IMR-90 (cell line): ENCODE data around the gene HDDC3. TPM values are rescaled to one million over a fixed set of nuclear protein-coding genes. Genes with fewer than 3 reads are reported as not detected.

ENCODE experiments used
- ATAC-seq: fragments of 200-7000 bp; cut with Tn5 transposase; 2 replicates; pipeline ENCODE4 v1.9.1; 2020; ENCODE audit warnings: low read depth, mild to moderate bottlenecking, moderate library complexity
- BruUV-seq: library from RNA; stranded (reverse); fragments of 400-500 nt; replicated peaks from 2 replicates; lab custom pipeline; 2021; lab: Mats Ljungman, UMichigan
- CTCF ChIA-PET: fragments of 300-600 bp; formaldehyde crosslinking; extraction: SDS; loops from one replicate; lab custom pipeline; 2021; ENCODE audit warnings: antibody characterized with exemption; lab: Yijun Ruan, JAX
- POLR2A ChIA-PET: fragments of 300-600 bp; sonication (Branson Sonifier 250); formaldehyde crosslinking; loops from one replicate; lab custom pipeline; 2022; ENCODE audit warnings: antibody characterized with exemption; ENCODE audit not compliant: unreplicated experiment; lab: Charles Lee
- DNase-seq: peaks from one replicate; pipeline ENCODE4 v3.0.0; 2013
- H2AFZ ChIP-seq: replicated peaks from 2 replicates; pipeline ENCODE3; 2013; ENCODE audit warnings: low read length, mild to moderate bottlenecking; ENCODE audit not compliant: poor library complexity
- H2AK5ac ChIP-seq: 2 replicates; pipeline ENCODE4 v1.6.1; 2013; ENCODE audit warnings: low read depth, low read length, inconsistent platforms
- H2AK9ac ChIP-seq: replicated peaks from 2 replicates; pipeline ENCODE3; 2013; ENCODE audit warnings: mild to moderate bottlenecking, low read depth, low read length, moderate library complexity; ENCODE audit not compliant: poor library complexity
- H2BK120ac ChIP-seq: 2 replicates; pipeline ENCODE4 v1.6.1; 2013; ENCODE audit warnings: low read depth, low read length, inconsistent platforms
- H2BK15ac ChIP-seq: 3 replicates; pipeline ENCODE4 v1.6.1; 2013; ENCODE audit warnings: low read depth, low read length, inconsistent platforms
- H2BK20ac ChIP-seq: 2 replicates; pipeline ENCODE4 v1.6.1; 2013; ENCODE audit warnings: low read depth, mild to moderate bottlenecking, inconsistent platforms, low read length, moderate library complexity
- H2BK5ac ChIP-seq: 2 replicates; pipeline ENCODE4 v1.6.1; 2013; ENCODE audit warnings: mild to moderate bottlenecking, low read depth, low read length, inconsistent platforms; ENCODE audit not compliant: poor library complexity, severe bottlenecking
- H3K14ac ChIP-seq: replicated peaks from 2 replicates; pipeline ENCODE4 v1.6.1; 2013; ENCODE audit warnings: low read depth, low read length, inconsistent platforms
- H3K18ac ChIP-seq: 2 replicates; pipeline ENCODE4 v1.6.1; 2013; ENCODE audit warnings: low read depth, low read length, control low read depth
- H3K23ac ChIP-seq: 2 replicates; pipeline ENCODE4 v1.6.1; 2013; ENCODE audit warnings: low read depth, low read length, inconsistent platforms
- H3K27ac ChIP-seq: 2 replicates; pipeline ENCODE4 v1.5.1; 2013; ENCODE audit warnings: mild to moderate bottlenecking, control low read depth, low read length; ENCODE audit not compliant: insufficient read depth
- H3K27me3 ChIP-seq: 2 replicates; pipeline ENCODE4 v1.6.1; 2013; ENCODE audit warnings: low read length; ENCODE audit not compliant: control insufficient read depth, insufficient read depth
- H3K36me3 ChIP-seq: 2 replicates; pipeline ENCODE4 v1.6.1; 2013; ENCODE audit warnings: low read length, mixed read lengths; ENCODE audit not compliant: control insufficient read depth, insufficient read depth
- H3K4ac ChIP-seq: 2 replicates; pipeline ENCODE4 v1.6.1; 2013; ENCODE audit warnings: low read depth, low read length, inconsistent platforms
- H3K4me1 ChIP-seq: 2 replicates; pipeline ENCODE4 v1.6.1; 2013; ENCODE audit warnings: low read length, mixed read lengths; ENCODE audit not compliant: control insufficient read depth, insufficient read depth
- H3K4me2 ChIP-seq: 2 replicates; pipeline ENCODE4 v1.6.1; 2013; ENCODE audit warnings: low read depth, mild to moderate bottlenecking, control low read depth, low read length, moderate library complexity
- H3K4me3 ChIP-seq: 2 replicates; pipeline ENCODE4 v1.5.1; 2013; ENCODE audit warnings: low read depth, mild to moderate bottlenecking, control low read depth, low read length, moderate library complexity; ENCODE audit not compliant: insufficient read depth
- H3K56ac ChIP-seq: 2 replicates; pipeline ENCODE4 v1.6.1; 2013; ENCODE audit warnings: low read length, inconsistent platforms; ENCODE audit not compliant: insufficient read depth; ENCODE audit errors: extremely low read depth
- H3K79me1 ChIP-seq, 2 experiments: 2 replicates each; pipeline ENCODE4 v1.6.1; 2013; ENCODE audit warnings: low read length in 2 of 2, inconsistent platforms in 1 of 2, low read depth in 1 of 2
- H3K9ac ChIP-seq: 2 replicates; pipeline ENCODE4 v1.6.1; 2013; ENCODE audit warnings: low read depth, low read length, control low read depth
- H3K9me1 ChIP-seq: 2 replicates; pipeline ENCODE4 v1.6.1; 2013; ENCODE audit warnings: low read length, inconsistent platforms; ENCODE audit not compliant: insufficient read depth
- H3K9me3 ChIP-seq: 2 replicates; pipeline ENCODE4 v1.6.1; 2013; ENCODE audit warnings: low read length; ENCODE audit not compliant: control insufficient read depth, insufficient read depth
- H4K20me1 ChIP-seq: 2 replicates; pipeline ENCODE4 v1.6.1; 2013; ENCODE audit warnings: low read length, inconsistent platforms; ENCODE audit not compliant: insufficient read depth
- H4K5ac ChIP-seq: 2 replicates; pipeline ENCODE4 v1.6.1; 2013; ENCODE audit warnings: mild to moderate bottlenecking, low read depth, low read length, control low read depth
- H4K8ac ChIP-seq, 2 experiments: 2 replicates each; pipeline ENCODE4 v1.6.1; 2013; ENCODE audit warnings: low read depth in 2 of 2, low read length in 2 of 2, control low read depth in 1 of 2, inconsistent platforms in 1 of 2
- H4K91ac ChIP-seq: 2 replicates; pipeline ENCODE4 v1.6.1; 2013; ENCODE audit warnings: low read depth, low read length, inconsistent platforms; ENCODE audit not compliant: insufficient read depth
- BHLHE40 ChIP-seq: fragments of 150-350 bp; IDR thresholded peaks from 2 replicates; pipeline ENCODE4 v1.6.1; 2016; ENCODE audit warnings: mild to moderate bottlenecking, low read depth, low read length
- CEBPB ChIP-seq: IDR thresholded peaks from 2 replicates; pipeline ENCODE4 v1.6.1; 2012; ENCODE audit warnings: low read depth, low read length, improper control_type of control experiment
- CHD1 ChIP-seq: IDR thresholded peaks from 2 replicates; pipeline ENCODE4 v1.6.1; 2012; ENCODE audit warnings: low read depth, low read length, improper control_type of control experiment
- CTCF ChIP-seq: conservative IDR thresholded peaks from 2 replicates; pipeline ENCODE4 v1.5.1; 2012; ENCODE audit warnings: mild to moderate bottlenecking, low read depth, low read length, improper control_type of control experiment
- ELK1 ChIP-seq: fragments of 150-350 bp; IDR thresholded peaks from 2 replicates; pipeline ENCODE4 v1.6.1; 2016; ENCODE audit warnings: low read depth, mild to moderate bottlenecking, low read length, moderate library complexity, borderline replicate concordance
- FOS ChIP-seq: fragments of 150-350 bp; IDR thresholded peaks from 2 replicates; pipeline ENCODE4 v1.6.1; 2016; ENCODE audit warnings: low read depth, low read length
- MAFK ChIP-seq: IDR thresholded peaks from 2 replicates; pipeline ENCODE4 v1.6.1; 2012; ENCODE audit warnings: low read depth, low read length, improper control_type of control experiment
- MAZ ChIP-seq: IDR thresholded peaks from 2 replicates; pipeline ENCODE4 v1.6.1; 2012; ENCODE audit warnings: low read depth, mild to moderate bottlenecking, low read length, improper control_type of control experiment, moderate library complexity, borderline replicate concordance
- MXI1 ChIP-seq: IDR thresholded peaks from 2 replicates; pipeline ENCODE4 v1.6.1; 2012; ENCODE audit warnings: low read depth, mild to moderate bottlenecking, low read length, moderate library complexity, borderline replicate concordance
- NFE2L2 ChIP-seq: fragments of 150-350 bp; IDR thresholded peaks from 2 replicates; pipeline ENCODE4 v1.6.1; 2016; ENCODE audit warnings: low read depth, mild to moderate bottlenecking, low read length
- POLR2A ChIP-seq: IDR thresholded peaks from 2 replicates; pipeline ENCODE4 v1.6.1; 2012; ENCODE audit warnings: mild to moderate bottlenecking, low read depth, low read length
- RAD21 ChIP-seq: IDR thresholded peaks from 2 replicates; pipeline ENCODE4 v1.6.1; 2012; ENCODE audit warnings: low read length, improper control_type of control experiment
- RCOR1 ChIP-seq: IDR thresholded peaks from 2 replicates; pipeline ENCODE4 v1.6.1; 2012; ENCODE audit warnings: mild to moderate bottlenecking, low read length, improper control_type of control experiment; ENCODE audit not compliant: insufficient replicate concordance
- RFX5 ChIP-seq: IDR thresholded peaks from 2 replicates; pipeline ENCODE4 v1.8.0; 2012; ENCODE audit warnings: low read depth, mild to moderate bottlenecking, low read length, moderate library complexity
- SMC3 ChIP-seq: fragments of 150-350 bp; IDR thresholded peaks from 2 replicates; pipeline ENCODE4 v1.6.1; 2016; ENCODE audit warnings: low read depth, mild to moderate bottlenecking, antibody characterized with exemption, low read length, moderate library complexity
- USF2 ChIP-seq: fragments of 150-350 bp; IDR thresholded peaks from 2 replicates; pipeline ENCODE4 v1.6.1; 2017; ENCODE audit warnings: mild to moderate bottlenecking, antibody characterized with exemption, low read length, low read depth
- WGBS, 2 experiments: methylation state at CpG; one replicate each; pipeline versions ENCODE4 v1.1.5 to v1.1.7; 2013; ENCODE audit warnings: missing lambda C conversion rate in 2 of 2; ENCODE audit not compliant: insufficient read length in 1 of 2; ENCODE audit errors: extremely low coverage in 2 of 2; 5-methylcytosine and 5-hydroxymethylcytosine counted together
- dilution Hi-C: fragments of 300-500 bp; cut with HindIII; formaldehyde crosslinking; loops from one replicate; pipeline ENCODE4 v1.14.3; 2018; ENCODE audit warnings: low sequenced_read_pairs; ENCODE audit not compliant: unreplicated experiment
- in situ Hi-C: fragments of 300-500 bp; cut with MboI; formaldehyde crosslinking; loops from 3 replicates; pipeline ENCODE4 v1.14.3; 2019; ENCODE audit warnings: low sequenced_read_pairs, inconsistent platforms, mixed read lengths
- intact Hi-C: fragments of 100-400 bp; cut with micrococcal nuclease; formaldehyde crosslinking; loops from 2 replicates; pipeline ENCODE4 v1.10.0; 2022
- polyA plus RNA-seq, 3 experiments: library from polyadenylated mRNA; depleted of rRNA; stranded (reverse); fragments of >200 nt; gene quantifications; 2 replicates each; pipeline ENCODE4 v1.2.3, GENCODE V29; 2012; ENCODE audit warnings: low replicate concordance in 1 of 3
- total RNA-seq: library from RNA; depleted of rRNA; stranded (reverse); fragments of >200 nt; gene quantifications from 2 replicates; pipeline ENCODE4 v1.2.3, GENCODE V29; 2012

Gene HDDC3
- total and polyA plus RNA-seq, 2 of the 4 experiments (the other 2 are of a cell fraction), result 7.9 to 10.7 TPM

- no peaks in the 10 kb centered on the region for H3K9me3 ChIP-seq
- in situ Hi-C loops, result no loop called here
- H4K5ac ChIP-seq, result no peak overlapping the region
- H3K27me3 ChIP-seq, result no peaks in the 10 kb centered on the region
- H2BK120ac ChIP-seq, result no peak overlapping the region
- H3K9ac ChIP-seq, result no peak overlapping the region
- H4K20me1 ChIP-seq, result peaks cover 6% of the 10 kb centered on the region; the same call in 1 of the 2 replicates
- no peak overlapping the region for H3K23ac ChIP-seq
- no peak overlapping the region for H2BK5ac ChIP-seq
- H3K14ac ChIP-seq, result peak overlapping the region; percentile 13; the same call in 1 of the 2 replicates
- intact Hi-C loops, result no loop called here
- peaks cover 2% of the 10 kb centered on the region; the same call in 1 of the 2 replicates for H3K36me3 ChIP-seq
- peaks cover 19 to 45% of the 10 kb centered on the region in 2 experiments for H3K79me1 ChIP-seq
- no peak overlapping the region for H2BK20ac ChIP-seq
- CTCF ChIA-PET, result interaction anchor here (0.6 to 1.9 kb wide), 5 partner anchors 9 to 285 kb away, joined by 3 to 8 read pairs (median 5); partner anchors contain the start of gene MAN2A2
- no peak overlapping the region for H3K4me2 ChIP-seq
- H3K18ac ChIP-seq, result no peak overlapping the region
- peak overlapping the region; percentile 95 for H2AFZ ChIP-seq
- peak overlapping the region; percentile 24; the same call in 1 of the 2 replicates for H4K91ac ChIP-seq
- H3K56ac ChIP-seq, result no peak overlapping the region
- ATAC-seq (no peak), DNase-seq (no peak)
- no peak overlapping the region for H3K4me3 ChIP-seq
- POLR2A ChIA-PET, result no interaction called here
- H3K9me1 ChIP-seq, result peaks cover 13% of the 10 kb centered on the region
- H2BK15ac ChIP-seq, result no peak overlapping the region
- no peak overlapping the region for H2AK5ac ChIP-seq
- peak overlapping the region; percentile 18; the same call in 1 of the 2 replicates for H3K4ac ChIP-seq
- dilution Hi-C loops, result no loop called here
- peaks cover 11% of the 10 kb centered on the region for H3K4me1 ChIP-seq
- 20% methylated on average over 1 of the region's 5 CpGs; no CpG with 5 or more reads in 1 of the 2 experiments for WGBS, 2 experiments
- H3K27ac ChIP-seq, result no peak overlapping the region
- peak overlapping the region in 1 of 2 experiments; percentile 68; a peak in 3 of 4 replicates for H4K8ac ChIP-seq
- TF ChIP-seq ELK1 (no peak), SMC3 (no peak), BHLHE40 (no peak), MXI1 (no peak), POLR2A (no peak), NFE2L2 (no peak), CHD1 (no peak), MAZ (no peak), RCOR1 (no peak), USF2 (no peak), MAFK (no peak), CTCF (no peak), RFX5 (no peak), CEBPB (no peak), RAD21 (no peak), FOS (no peak)
- BruUV-seq, result no TSS peak
- peak overlapping the region; percentile 17 for H2AK9ac ChIP-seq
Measured at GRCh38 chr15:90932660-90932991, 277 bp upstream of the HDDC3 start.
